Effector memory CD8-positive, alpha-beta T cell (primary cell): Measurements from ENCODE around the gene ETF1.
A peak's percentile ranks its signal among the peaks of the same experiment; 100 is the strongest.

Source experiments
- ATAC-seq: fragments of 150-1000 bp; cut with Tn5 transposase; replicated peaks from 2 replicates; pipeline ENCODE4 v1.10.0; 2021; ENCODE audit warnings: mild to moderate bottlenecking, moderate library complexity
- DNase-seq, 3 experiments: peaks; one replicate each; pipeline ENCODE4 v3.0.0; 2021
- H3K27ac Mint-ChIP-seq, 2 donors: one replicate each; pipeline ENCODE4 v1.8.0; 2022; ENCODE audit warnings: mild to moderate bottlenecking in 2 of 2, mixed read lengths in 2 of 2, moderate library complexity in 2 of 2
- H3K27me3 Mint-ChIP-seq, 2 donors: one replicate each; pipeline ENCODE4 v1.8.0; 2022; ENCODE audit warnings: mixed read lengths in 2 of 2
- H3K36me3 Mint-ChIP-seq: one replicate; pipeline ENCODE4 v1.8.0; 2022; ENCODE audit warnings: mild to moderate bottlenecking, moderate library complexity, mixed read lengths; ENCODE audit not compliant: insufficient read depth
- H3K4me1 Mint-ChIP-seq, 2 donors: one replicate each; pipeline ENCODE4 v1.8.0; 2022; ENCODE audit warnings: low read depth in 2 of 2, mixed read lengths in 2 of 2
- H3K4me3 Mint-ChIP-seq, 2 donors: one replicate each; pipeline ENCODE4 v1.8.0; 2022; ENCODE audit warnings: mild to moderate bottlenecking in 2 of 2, mixed read lengths in 2 of 2, moderate library complexity in 2 of 2
- H3K9me3 Mint-ChIP-seq, 2 donors: one replicate each; pipeline ENCODE4 v1.8.0; 2022; ENCODE audit warnings: mixed read lengths in 2 of 2

The ETF1 gene

GRCh38 chr5:138466125-138466899 is 76.7 kb downstream of the ETF1 start:
- no peaks in the 10 kb centered on the region for H3K9me3 Mint-ChIP-seq
- H3K4me3 Mint-ChIP-seq, result peak overlapping the region; percentile 83 to 84
- H3K27me3 Mint-ChIP-seq, result no peaks in the 10 kb centered on the region
- H3K4me1 Mint-ChIP-seq, result peaks cover 16 to 17% of the 10 kb centered on the region in 2 donors
- peaks cover 50% of the 10 kb centered on the region for H3K36me3 Mint-ChIP-seq
- ATAC-seq, result no peak
- peak overlapping the region; percentile 68 to 94 for H3K27ac Mint-ChIP-seq
- no peak for DNase-seq

- Mint-ChIP-seq H3K27me3 (no peaks in the 10 kb centered on the region), H3K4me3 (peak within 1 kb of the TSS; percentile 83 to 84)
- peak; percentile 94 to 97 (median 95) for DNase-seq
These were observed 77.5 kb downstream of the ETF1 start, which contains the start of gene EGR1 for GRCh38 chr5:138465261-138466124. TSS of gene EGR1 (plus strand) at chr5:138465479. CDS start at chr5:138465762, 283 bp downstream.

GRCh38 chr5:138464388-138465260 is 78.4 kb downstream of the ETF1 start:
- ATAC-seq, result peak; percentile 68
- no peaks in the 10 kb centered on the region for H3K27me3 Mint-ChIP-seq
- peak; percentile 96 to 99 (median 97) for DNase-seq
- peak overlapping the region; percentile 83 to 84 for H3K4me3 Mint-ChIP-seq
- peaks cover 45% of the 10 kb centered on the region for H3K36me3 Mint-ChIP-seq
- H3K27ac Mint-ChIP-seq, result peak overlapping the region; percentile 94 to 96
- peaks cover 26 to 33% of the 10 kb centered on the region in 2 donors for H3K4me1 Mint-ChIP-seq
- H3K9me3 Mint-ChIP-seq, result no peaks in the 10 kb centered on the region

More at GRCh38 chr5:138465261-138466124, 77.5 kb downstream of the ETF1 start, which contains the start of gene EGR1:
- Mint-ChIP-seq H3K9me3 (no peaks in the 10 kb centered on the region), H3K4me1 (peaks cover 20 to 24% of the 10 kb centered on the region in 2 donors), H3K36me3 (peaks cover 50% of the 10 kb centered on the region), H3K27ac (peak within 1 kb of the TSS; percentile 94 to 96)
- ATAC-seq, result peak; percentile 62

GRCh38 chr5:138464008-138464387 is 79.0 kb downstream of the ETF1 start:
- DNase-seq (peak; percentile 91 to 93 (median 92)), ATAC-seq (peak; percentile 56)
- H3K4me3 Mint-ChIP-seq, result peak overlapping the region; percentile 83 to 84
- H3K27me3 Mint-ChIP-seq, result no peaks in the 10 kb centered on the region
- H3K36me3 Mint-ChIP-seq, result peaks cover 48% of the 10 kb centered on the region
- H3K27ac Mint-ChIP-seq, result peak overlapping the region; percentile 94 to 96
- H3K9me3 Mint-ChIP-seq, result no peaks in the 10 kb centered on the region
- peaks cover 32 to 39% of the 10 kb centered on the region in 2 donors for H3K4me1 Mint-ChIP-seq

- no peaks in the 10 kb centered on the region for H3K9me3 Mint-ChIP-seq
- ATAC-seq, result no peak
- no peak for DNase-seq
- peak overlapping the region; percentile 83 to 84 for H3K4me3 Mint-ChIP-seq
- peaks cover 48% of the 10 kb centered on the region for H3K36me3 Mint-ChIP-seq
- peak overlapping the region; percentile 94 to 96 for H3K27ac Mint-ChIP-seq
- H3K27me3 Mint-ChIP-seq, result no peaks in the 10 kb centered on the region
- peaks cover 36 to 42% of the 10 kb centered on the region in 2 donors for H3K4me1 Mint-ChIP-seq
These were observed 79.5 kb downstream of the ETF1 start for GRCh38 chr5:138463419-138464007.

GRCh38 chr5:138461343-138462125 is 81.5 kb downstream of the ETF1 start:
- H3K4me1 Mint-ChIP-seq, result peaks cover 29 to 32% of the 10 kb centered on the region in 2 donors
- H3K4me3 Mint-ChIP-seq, result no peak overlapping the region
- no peak for ATAC-seq
- no peaks in the 10 kb centered on the region for H3K9me3 Mint-ChIP-seq
- peaks cover 33% of the 10 kb centered on the region for H3K36me3 Mint-ChIP-seq
- peak overlapping the region; percentile 98 to 100 for H3K27ac Mint-ChIP-seq
- no peak for DNase-seq
- no peaks in the 10 kb centered on the region for H3K27me3 Mint-ChIP-seq

GRCh38 chr5:138460032-138460693 is 82.9 kb downstream of the ETF1 start:
- Mint-ChIP-seq H3K36me3 (peaks cover 22% of the 10 kb centered on the region), H3K27me3 (no peaks in the 10 kb centered on the region), H3K9me3 (no peaks in the 10 kb centered on the region), H3K4me3 (peak overlapping the region; percentile 74 to 76), H3K27ac (peak overlapping the region; percentile 98 to 100), H3K4me1 (peaks cover 29 to 31% of the 10 kb centered on the region in 2 donors)
- no peak for ATAC-seq
- DNase-seq, result no peak

- H3K36me3 Mint-ChIP-seq, result peaks cover 16% of the 10 kb centered on the region
- no peaks in the 10 kb centered on the region for H3K9me3 Mint-ChIP-seq
- peak overlapping the region; percentile 74 to 76 for H3K4me3 Mint-ChIP-seq
- peak overlapping the region; percentile 98 to 100 for H3K27ac Mint-ChIP-seq
- H3K4me1 Mint-ChIP-seq, result peaks cover 29 to 31% of the 10 kb centered on the region in 2 donors
- ATAC-seq (peak; percentile 74), DNase-seq (peak; percentile 77 to 80 (median 77))
- H3K27me3 Mint-ChIP-seq, result no peaks in the 10 kb centered on the region
These were observed 83.6 kb downstream of the ETF1 start for GRCh38 chr5:138459311-138459933.

- Mint-ChIP-seq H3K4me3 (peak overlapping the region; percentile 74 to 76), H3K4me1 (peaks cover 29 to 31% of the 10 kb centered on the region in 2 donors), H3K9me3 (no peaks in the 10 kb centered on the region), H3K27ac (peak overlapping the region; percentile 98 to 100), H3K27me3 (no peaks in the 10 kb centered on the region), H3K36me3 (peaks cover 13% of the 10 kb centered on the region)
- no peak for DNase-seq
- ATAC-seq, result peak; percentile 20
These were observed 84.2 kb downstream of the ETF1 start for GRCh38 chr5:138458856-138459255.

GRCh38 chr5:138458384-138458783 is 84.7 kb downstream of the ETF1 start:
- Mint-ChIP-seq H3K36me3 (peaks cover 8% of the 10 kb centered on the region), H3K4me1 (peaks cover 29 to 31% of the 10 kb centered on the region in 2 donors), H3K9me3 (no peaks in the 10 kb centered on the region), H3K27me3 (no peaks in the 10 kb centered on the region), H3K4me3 (no peak overlapping the region), H3K27ac (peak overlapping the region; percentile 98 to 100)
- ATAC-seq (no peak), DNase-seq (no peak)
